ENCODE results near the gene MAP2K6. TPM values are rescaled to one million over a fixed set of nuclear protein-coding genes. Genes with fewer than 3 reads are reported as not detected.

The MAP2K6 gene
- polyA plus RNA-seq, 1 donor (not counting 4 experiments of a cell fraction or from before 2014, with no cell fraction given), result 0.39 TPM

GRCh38 chr17:69457603-69458002 lies 43.1 kb downstream of the MAP2K6 start:
- dilution Hi-C loops (cut with MboI; ENCODE audit: extremely low pct_ligation_motif_present, low sequenced_read_pairs), result no loop called here
- no peaks in the 10 kb centered on the region for H3K79me2 ChIP-seq (ENCODE audit: control insufficient read depth, insufficient read depth, low read length)
- DNase-seq (ENCODE audit: low read depth, low spot score) (no peak), FAIRE-seq (no peak)
- no peaks in the 10 kb centered on the region for H4K20me1 ChIP-seq (ENCODE audit: control insufficient read depth, extremely low read depth, insufficient read depth, low read length)
- no peaks in the 10 kb centered on the region for H3K36me3 ChIP-seq (ENCODE audit: control insufficient read depth in 2 of 2, extremely low read depth in 1 of 2, insufficient read depth in 2 of 2, low read length in 2 of 2)
- H3K27me3 ChIP-seq (ENCODE audit: control insufficient read depth, extremely low read depth, insufficient read depth, low read length), result no peaks in the 10 kb centered on the region
- no peak overlapping the region for H3K27ac ChIP-seq (ENCODE audit: control insufficient read depth, insufficient read depth, low read length)
- TF ChIP-seq EZH2 (IDR thresholded peaks at IDR 0.05; ENCODE audit: low read length), result no peak
- no peak for TF ChIP-seq CTCF (optimal IDR thresholded peaks at IDR 0.05 in 1 of 3, IDR thresholded peaks at IDR 0.05 in 1 of 3, conservative IDR thresholded peaks at IDR 0.05 in 1 of 3; ENCODE audit: extremely low read depth in 1 of 3, insufficient read depth in 2 of 3, low read length in 3 of 3)
- H3K9ac ChIP-seq (ENCODE audit: control insufficient read depth, extremely low read depth, insufficient read depth, low read length), result no peak overlapping the region
- no peaks in the 10 kb centered on the region for H3K9me1 ChIP-seq (ENCODE audit: control insufficient read depth, extremely low read depth, insufficient read depth, low read length)
- no peaks in the 10 kb centered on the region for H3K4me1 ChIP-seq (ENCODE audit: control insufficient read depth, extremely low read depth, insufficient read depth, low read length)
- no peak overlapping the region for H2AFZ ChIP-seq (ENCODE audit: control insufficient read depth, low read length)
- no peaks in the 10 kb centered on the region for H3K9me3 ChIP-seq (ENCODE audit: control insufficient read depth, low read depth, low read length)
- H3K4me2 ChIP-seq (ENCODE audit: control insufficient read depth, extremely low read depth, insufficient read depth, low read depth, low read length), result no peak overlapping the region
- no peak overlapping the region for H3K4me3 ChIP-seq (ENCODE audit: control insufficient read depth in 2 of 3, extremely low read depth in 1 of 3, insufficient read depth in 2 of 3, low read depth in 1 of 3, low read length in 3 of 3)

DNA sequence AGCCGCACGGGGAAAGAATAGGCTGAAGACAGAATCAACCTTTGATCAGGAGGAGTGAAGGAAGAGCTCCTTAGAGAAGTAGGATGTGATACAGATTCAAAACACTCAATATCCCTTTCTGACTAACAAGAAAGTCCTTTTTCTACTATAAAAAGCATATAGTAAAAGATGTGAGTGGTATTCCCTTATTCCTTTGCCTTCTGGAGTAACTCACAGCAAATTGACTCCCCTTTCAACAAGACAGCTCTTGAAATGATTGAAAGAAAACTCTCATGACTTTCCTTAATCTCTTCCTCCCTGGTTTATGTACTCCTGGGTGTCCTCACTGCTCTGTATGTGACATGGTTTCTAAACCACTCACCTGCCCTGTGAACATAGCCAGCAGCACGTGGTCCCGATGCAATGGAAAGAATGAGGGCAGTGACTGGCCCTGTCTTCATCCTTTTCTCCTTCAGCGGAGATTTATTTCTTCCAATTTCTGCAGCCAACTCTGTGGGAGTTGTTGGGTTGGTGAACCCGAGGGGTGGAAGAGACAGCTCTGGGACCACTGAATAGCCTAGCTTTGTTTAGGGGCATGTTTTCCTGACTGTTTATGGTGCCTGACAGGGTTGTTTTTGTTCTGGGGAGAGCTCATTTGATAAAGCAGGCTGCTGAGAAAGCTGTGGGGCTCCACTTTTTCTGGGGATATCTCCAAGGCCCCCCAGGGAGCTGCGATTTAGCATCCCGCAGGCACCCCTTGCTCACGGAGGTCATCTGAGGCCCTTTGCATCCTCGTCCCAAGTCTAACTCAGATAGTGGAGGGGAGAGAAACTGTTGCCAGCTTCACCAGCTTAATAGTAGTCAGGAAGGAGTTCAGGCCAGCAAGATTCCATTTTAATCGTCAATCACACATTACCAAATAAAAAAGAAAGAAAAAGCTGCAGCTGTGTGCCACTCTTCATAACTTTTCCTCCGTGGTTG lies 46.7 kb downstream of the MAP2K6 start:
- no peaks in the 10 kb centered on the region for H3K36me3 ChIP-seq (ENCODE audit: control insufficient read depth in 2 of 2, extremely low read depth in 1 of 2, insufficient read depth in 2 of 2, low read length in 2 of 2)
- H2AFZ ChIP-seq (ENCODE audit: control insufficient read depth, low read length), result no peak overlapping the region
- no peaks in the 10 kb centered on the region for H3K9me3 ChIP-seq (ENCODE audit: control insufficient read depth, low read depth, low read length)
- no peak for TF ChIP-seq EZH2 (IDR thresholded peaks at IDR 0.05; ENCODE audit: low read length)
- TF ChIP-seq CTCF (optimal IDR thresholded peaks at IDR 0.05 in 1 of 3, IDR thresholded peaks at IDR 0.05 in 1 of 3, conservative IDR thresholded peaks at IDR 0.05 in 1 of 3; ENCODE audit: extremely low read depth in 1 of 3, insufficient read depth in 2 of 3, low read length in 3 of 3), result no peak
- no peaks in the 10 kb centered on the region for H3K79me2 ChIP-seq (ENCODE audit: control insufficient read depth, insufficient read depth, low read length)
- no peak overlapping the region for H3K9ac ChIP-seq (ENCODE audit: control insufficient read depth, extremely low read depth, insufficient read depth, low read length)
- DNase-seq (ENCODE audit: low read depth, low spot score), result no peak
- no peaks in the 10 kb centered on the region for H3K4me1 ChIP-seq (ENCODE audit: control insufficient read depth, extremely low read depth, insufficient read depth, low read length)
- no peak for FAIRE-seq
- no peak overlapping the region for H3K27ac ChIP-seq (ENCODE audit: control insufficient read depth, insufficient read depth, low read length)
- no peak overlapping the region for H3K4me3 ChIP-seq (ENCODE audit: control insufficient read depth in 2 of 3, extremely low read depth in 1 of 3, insufficient read depth in 2 of 3, low read depth in 1 of 3, low read length in 3 of 3)
- H3K4me2 ChIP-seq (ENCODE audit: control insufficient read depth, extremely low read depth, insufficient read depth, low read depth, low read length), result no peak overlapping the region
- dilution Hi-C loops (cut with MboI; ENCODE audit: extremely low pct_ligation_motif_present, low sequenced_read_pairs), result no loop called here
- no peaks in the 10 kb centered on the region for H3K9me1 ChIP-seq (ENCODE audit: control insufficient read depth, extremely low read depth, insufficient read depth, low read length)
- no peaks in the 10 kb centered on the region for H3K27me3 ChIP-seq (ENCODE audit: control insufficient read depth, extremely low read depth, insufficient read depth, low read length)
- no peaks in the 10 kb centered on the region for H4K20me1 ChIP-seq (ENCODE audit: control insufficient read depth, extremely low read depth, insufficient read depth, low read length)

All from keratinocyte (primary cell).